Neural progenitor cell (in vitro differentiated cells): ENCODE measurements around the gene OR5AC2. TPM values are rescaled to one million over a fixed set of nuclear protein-coding genes. Genes with fewer than 3 reads are reported as not detected.

ENCODE experiments used
- DNase-seq: peaks from one replicate; pipeline ENCODE4 v3.0.0-alpha.2; 2016; ENCODE audit warnings: low spot score
- H2AFZ ChIP-seq: fragments of 200-600 bp; sonication (generic); replicated peaks from 2 replicates; pipeline ENCODE4 v1.6.1; 2016; ENCODE audit warnings: antibody characterized with exemption
- H3F3A ChIP-seq: fragments of 200-600 bp; sonication (generic); 2 replicates; pipeline ENCODE4 v1.6.1; 2016; ENCODE audit warnings: antibody characterized with exemption, low read depth
- H3K27ac ChIP-seq: fragments of 200-600 bp; sonication (generic); 2 replicates; pipeline ENCODE4 v1.5.1; 2016; ENCODE audit warnings: mild to moderate bottlenecking
- H3K27me3 ChIP-seq: fragments of 200-600 bp; sonication (generic); 2 replicates; pipeline ENCODE4 v1.6.1; 2016; ENCODE audit warnings: mild to moderate bottlenecking, moderate library complexity
- H3K36me3 ChIP-seq: fragments of 200-600 bp; sonication (generic); 2 replicates; pipeline ENCODE4 v1.5.1; 2016
- H3K4me1 ChIP-seq: fragments of 200-600 bp; sonication (generic); 2 replicates; pipeline ENCODE4 v1.6.1; 2016; ENCODE audit warnings: mixed run types
- H3K4me2 ChIP-seq: fragments of 200-600 bp; sonication (generic); 2 replicates; pipeline ENCODE4 v1.6.1; 2016
- H3K4me3 ChIP-seq: fragments of 200-600 bp; sonication (generic); 2 replicates; pipeline ENCODE4 v1.5.1; 2016
- H3K79me2 ChIP-seq: fragments of 200-600 bp; sonication (generic); 2 replicates; pipeline ENCODE4 v1.6.1; 2016; ENCODE audit warnings: low read depth
- H3K9ac ChIP-seq: fragments of 200-600 bp; sonication (generic); 2 replicates; pipeline ENCODE4 v1.6.1; 2016
- H3K9me3 ChIP-seq: fragments of 200-600 bp; sonication (generic); 2 replicates; pipeline ENCODE4 v1.5.1; 2016; ENCODE audit warnings: low read depth
- H4K20me1 ChIP-seq: fragments of 200-600 bp; sonication (generic); 2 replicates; pipeline ENCODE4 v1.6.1; 2016; ENCODE audit warnings: low read depth
- H3K27ac Mint-ChIP-seq: 3 replicates; pipeline ENCODE4 v1.8.0; 2021; ENCODE audit warnings: mixed read lengths
- H3K27me3 Mint-ChIP-seq: 2 replicates; pipeline ENCODE4 v1.8.0; 2022; ENCODE audit warnings: low read depth, mild to moderate bottlenecking, inconsistent platforms, moderate library complexity, mixed read lengths; ENCODE audit not compliant: insufficient read depth
- H3K36me3 Mint-ChIP-seq: 3 replicates; pipeline ENCODE4 v1.8.0; 2021; ENCODE audit warnings: mixed read lengths
- H3K4me1 Mint-ChIP-seq: 3 replicates; pipeline ENCODE4 v1.8.0; 2021; ENCODE audit warnings: mixed read lengths
- H3K4me3 Mint-ChIP-seq: 3 replicates; pipeline ENCODE4 v1.8.0; 2021; ENCODE audit warnings: mild to moderate bottlenecking, moderate library complexity, mixed read lengths
- H3K9me3 Mint-ChIP-seq: 3 replicates; pipeline ENCODE4 v1.8.0; 2020; ENCODE audit warnings: mixed read lengths
- CTCF ChIP-seq: fragments of 200-600 bp; sonication (generic); IDR thresholded peaks from 2 replicates; pipeline ENCODE4 v1.5.1; 2017; ENCODE audit warnings: antibody characterized with exemption, mild to moderate bottlenecking
- EZH2 ChIP-seq: fragments of 200-600 bp; sonication (generic); IDR thresholded peaks from 2 replicates; pipeline ENCODE4 v1.6.1; 2017; ENCODE audit warnings: antibody characterized with exemption, mild to moderate bottlenecking, moderate library complexity
- EZH2phosphoT487 ChIP-seq: fragments of 200-600 bp; sonication (generic); IDR thresholded peaks from 2 replicates; pipeline ENCODE4 v1.6.1; 2017; ENCODE audit warnings: antibody characterized with exemption
- total RNA-seq: library from RNA; depleted of rRNA; stranded (reverse); fragments of >200 nt; gene quantifications from 2 replicates; pipeline ENCODE4 v1.2.3, GENCODE V29; 2015; ENCODE audit warnings: low replicate concordance

The OR5AC2 gene
- total RNA-seq, 1 donor from 2014 or later, result not detected

- TF ChIP-seq EZH2phosphoT487 (no peak), EZH2 (no peak), CTCF (no peak)
- Histone ChIP-seq H3K4me2 (no peak overlapping the region), H3K4me3 (no peak overlapping the region), H3F3A (no peaks in the 10 kb centered on the region), H2AFZ (no peak overlapping the region), H3K9me3 (no peaks in the 10 kb centered on the region), H3K27me3 (no peaks in the 10 kb centered on the region), H4K20me1 (no peaks in the 10 kb centered on the region), H3K36me3 (no peaks in the 10 kb centered on the region), H3K79me2 (no peaks in the 10 kb centered on the region), H3K9ac (no peak overlapping the region), H3K4me1 (no peaks in the 10 kb centered on the region), H3K27ac (no peak overlapping the region)
- no peaks in the 10 kb centered on the region for H3K9me3 Mint-ChIP-seq
- H3K36me3 Mint-ChIP-seq, result no peaks in the 10 kb centered on the region
- H3K4me3 Mint-ChIP-seq, result no peak overlapping the region
- H3K27ac Mint-ChIP-seq, result no peak overlapping the region
- H3K4me1 Mint-ChIP-seq, result no peaks in the 10 kb centered on the region
- H3K27me3 Mint-ChIP-seq, result no peaks in the 10 kb centered on the region
- no peak for DNase-seq
Observed at GRCh38 chr3:98049271-98049670, 37.7 kb upstream of the OR5AC2 start.

- Mint-ChIP-seq H3K27me3 (no peaks in the 10 kb centered on the region), H3K36me3 (no peaks in the 10 kb centered on the region), H3K4me3 (no peak overlapping the region), H3K27ac (no peak overlapping the region), H3K4me1 (no peaks in the 10 kb centered on the region), H3K9me3 (no peaks in the 10 kb centered on the region)
- Histone ChIP-seq H3K27ac (no peak overlapping the region), H3K9me3 (no peaks in the 10 kb centered on the region), H3K4me2 (no peak overlapping the region), H3K36me3 (no peaks in the 10 kb centered on the region), H2AFZ (no peak overlapping the region), H3K79me2 (no peaks in the 10 kb centered on the region), H3F3A (no peaks in the 10 kb centered on the region), H3K9ac (no peak overlapping the region), H3K4me1 (no peaks in the 10 kb centered on the region), H4K20me1 (no peaks in the 10 kb centered on the region), H3K27me3 (no peaks in the 10 kb centered on the region), H3K4me3 (no peak overlapping the region)
- no peak for DNase-seq
- TF ChIP-seq EZH2phosphoT487, result no peak
- TF ChIP-seq CTCF, result no peak
- no peak for TF ChIP-seq EZH2
Observed at GRCh38 chr3:98056035-98056434, 30.9 kb upstream of the OR5AC2 start.

GRCh38 chr3:98057631-98058030 is 29.3 kb upstream of the OR5AC2 start:
- H4K20me1 ChIP-seq, result no peaks in the 10 kb centered on the region
- H3K79me2 ChIP-seq, result no peaks in the 10 kb centered on the region
- H3K27ac ChIP-seq, result no peak overlapping the region
- Mint-ChIP-seq H3K27me3 (no peaks in the 10 kb centered on the region), H3K4me3 (no peak overlapping the region), H3K27ac (no peak overlapping the region), H3K36me3 (no peaks in the 10 kb centered on the region), H3K4me1 (no peaks in the 10 kb centered on the region), H3K9me3 (no peaks in the 10 kb centered on the region)
- DNase-seq, result no peak
- no peaks in the 10 kb centered on the region for H3K4me1 ChIP-seq
- no peaks in the 10 kb centered on the region for H3K9me3 ChIP-seq
- H3K9ac ChIP-seq, result no peak overlapping the region
- H3K36me3 ChIP-seq, result no peaks in the 10 kb centered on the region
- no peaks in the 10 kb centered on the region for H3K27me3 ChIP-seq
- TF ChIP-seq EZH2phosphoT487 (no peak), EZH2 (no peak), CTCF (no peak)
- no peak overlapping the region for H2AFZ ChIP-seq
- H3K4me3 ChIP-seq, result no peak overlapping the region
- no peak overlapping the region for H3K4me2 ChIP-seq
- H3F3A ChIP-seq, result no peaks in the 10 kb centered on the region
